ENCODE measurements around the gene TMCO4.

The TMCO4 gene

DNA sequence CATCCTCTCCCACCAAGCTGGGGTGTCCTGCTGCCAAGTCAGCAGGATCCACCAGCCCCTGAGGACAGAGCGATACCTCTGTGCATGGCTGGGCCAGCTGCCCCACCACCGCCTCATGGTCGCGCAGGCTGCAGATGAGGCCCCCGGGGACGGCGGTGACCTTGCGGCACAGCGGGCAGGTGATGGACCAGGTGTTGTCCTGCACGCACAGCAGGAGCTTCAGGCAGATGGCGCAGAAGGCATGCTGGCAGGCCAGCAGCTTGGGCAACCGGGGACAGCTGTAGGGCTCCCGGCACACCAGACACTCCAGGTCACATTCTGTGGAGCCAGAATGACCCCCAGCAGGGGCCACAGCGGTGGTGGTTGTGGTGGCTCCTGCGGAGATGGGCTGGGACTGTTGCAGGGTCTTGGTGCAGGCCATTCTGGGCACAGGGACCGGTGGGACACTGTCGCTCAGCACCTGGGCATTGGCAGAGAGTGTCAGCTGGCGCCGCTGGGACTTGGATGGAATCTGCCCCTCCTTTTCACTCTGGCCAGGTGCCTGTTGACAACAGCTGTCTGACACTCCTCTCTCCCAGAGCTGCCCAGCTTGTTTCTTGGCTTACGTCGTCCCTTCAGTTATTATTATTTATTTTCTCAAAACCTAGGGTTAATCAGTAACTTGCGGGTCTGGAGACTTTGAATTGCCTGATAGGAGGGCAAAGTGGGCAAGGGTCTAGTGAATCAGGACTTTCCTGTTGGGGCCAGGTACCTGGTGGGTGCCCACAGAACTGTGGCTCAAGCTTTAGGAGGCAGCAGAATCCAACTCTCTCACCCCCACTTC lies 15.2 kb upstream of the TMCO4 start, which contains the start of gene RNF186:
Gene RNF186 (minus strand): TSS at position 603 of the 823 bp plus-strand sequence. CDS start 182 bp downstream, at position 421.
- TF ChIP-seq FOXM1 (IDR thresholded peaks at IDR 0.05; ENCODE audit: borderline replicate concordance, low read depth) (no peak), YY1 (IDR thresholded peaks at IDR 0.05; ENCODE audit: low read depth) (no peak), TEAD4 (IDR thresholded peaks at IDR 0.05) (no peak), NFIC (IDR thresholded peaks at IDR 0.05) (no peak), RAD21 (IDR thresholded peaks at IDR 0.05; ENCODE audit: low read depth) (no peak), ZBTB7A (IDR thresholded peaks at IDR 0.05; ENCODE audit: low read depth) (no peak), EP300 (IDR thresholded peaks at IDR 0.05; ENCODE audit: borderline replicate concordance) (no peak), EGR1 (IDR thresholded peaks at IDR 0.05) (no peak), TAF1 (IDR thresholded peaks at IDR 0.05; ENCODE audit: low read depth) (no peak), TCF12 (IDR thresholded peaks at IDR 0.05; ENCODE audit: low read depth) (no peak), CREB1 (IDR thresholded peaks at IDR 0.05; ENCODE audit: low read depth) (no peak), CEBPB (IDR thresholded peaks at IDR 0.05) (no peak)
- TF ChIP-seq, protein P1, sequence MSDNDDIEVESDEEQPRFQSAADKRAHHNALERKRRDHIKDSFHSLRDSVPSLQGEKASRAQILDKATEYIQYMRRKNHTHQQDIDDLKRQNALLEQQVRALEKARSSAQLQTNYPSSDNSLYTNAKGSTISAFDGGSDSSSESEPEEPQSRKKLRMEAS (IDR thresholded peaks at IDR 0.05), result no peak
- TF ChIP-seq, protein P2, sequence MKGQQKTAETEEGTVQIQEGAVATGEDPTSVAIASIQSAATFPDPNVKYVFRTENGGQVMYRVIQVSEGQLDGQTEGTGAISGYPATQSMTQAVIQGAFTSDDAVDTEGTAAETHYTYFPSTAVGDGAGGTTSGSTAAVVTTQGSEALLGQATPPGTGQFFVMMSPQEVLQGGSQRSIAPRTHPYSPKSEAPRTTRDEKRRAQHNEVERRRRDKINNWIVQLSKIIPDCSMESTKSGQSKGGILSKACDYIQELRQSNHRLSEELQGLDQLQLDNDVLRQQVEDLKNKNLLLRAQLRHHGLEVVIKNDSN (IDR thresholded peaks at IDR 0.05), result no peak
- TF ChIP-seq, protein P3, sequence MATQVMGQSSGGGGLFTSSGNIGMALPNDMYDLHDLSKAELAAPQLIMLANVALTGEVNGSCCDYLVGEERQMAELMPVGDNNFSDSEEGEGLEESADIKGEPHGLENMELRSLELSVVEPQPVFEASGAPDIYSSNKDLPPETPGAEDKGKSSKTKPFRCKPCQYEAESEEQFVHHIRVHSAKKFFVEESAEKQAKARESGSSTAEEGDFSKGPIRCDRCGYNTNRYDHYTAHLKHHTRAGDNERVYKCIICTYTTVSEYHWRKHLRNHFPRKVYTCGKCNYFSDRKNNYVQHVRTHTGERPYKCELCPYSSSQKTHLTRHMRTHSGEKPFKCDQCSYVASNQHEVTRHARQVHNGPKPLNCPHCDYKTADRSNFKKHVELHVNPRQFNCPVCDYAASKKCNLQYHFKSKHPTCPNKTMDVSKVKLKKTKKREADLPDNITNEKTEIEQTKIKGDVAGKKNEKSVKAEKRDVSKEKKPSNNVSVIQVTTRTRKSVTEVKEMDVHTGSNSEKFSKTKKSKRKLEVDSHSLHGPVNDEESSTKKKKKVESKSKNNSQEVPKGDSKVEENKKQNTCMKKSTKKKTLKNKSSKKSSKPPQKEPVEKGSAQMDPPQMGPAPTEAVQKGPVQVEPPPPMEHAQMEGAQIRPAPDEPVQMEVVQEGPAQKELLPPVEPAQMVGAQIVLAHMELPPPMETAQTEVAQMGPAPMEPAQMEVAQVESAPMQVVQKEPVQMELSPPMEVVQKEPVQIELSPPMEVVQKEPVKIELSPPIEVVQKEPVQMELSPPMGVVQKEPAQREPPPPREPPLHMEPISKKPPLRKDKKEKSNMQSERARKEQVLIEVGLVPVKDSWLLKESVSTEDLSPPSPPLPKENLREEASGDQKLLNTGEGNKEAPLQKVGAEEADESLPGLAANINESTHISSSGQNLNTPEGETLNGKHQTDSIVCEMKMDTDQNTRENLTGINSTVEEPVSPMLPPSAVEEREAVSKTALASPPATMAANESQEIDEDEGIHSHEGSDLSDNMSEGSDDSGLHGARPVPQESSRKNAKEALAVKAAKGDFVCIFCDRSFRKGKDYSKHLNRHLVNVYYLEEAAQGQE (IDR thresholded peaks at IDR 0.05; ENCODE audit: low read depth), result no peak

DNA sequence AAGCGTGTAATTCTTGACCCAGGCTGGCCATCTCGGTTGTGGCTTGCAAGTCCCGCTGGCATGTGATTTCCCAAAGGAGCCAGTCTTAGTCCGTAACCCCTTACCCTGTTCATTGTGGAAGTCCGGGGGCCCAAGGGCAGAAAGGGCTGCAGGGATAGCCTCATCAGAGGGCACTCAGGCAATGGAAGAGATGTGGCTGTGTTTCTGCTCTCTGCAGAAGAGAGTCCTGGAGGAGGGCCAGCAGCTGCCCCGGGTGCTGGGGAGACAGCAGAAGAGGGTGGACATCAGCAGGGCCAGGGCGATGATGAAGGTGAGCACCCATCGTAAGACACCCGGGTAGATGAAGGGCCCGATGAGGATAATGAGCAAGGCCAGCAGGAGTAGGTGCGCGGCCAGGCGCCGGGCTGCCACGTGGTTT lies 14.5 kb upstream of the TMCO4 start:
- TF ChIP-seq EP300 (IDR thresholded peaks at IDR 0.05; ENCODE audit: borderline replicate concordance) (no peak), TAF1 (IDR thresholded peaks at IDR 0.05; ENCODE audit: low read depth) (no peak), ZBTB7A (IDR thresholded peaks at IDR 0.05; ENCODE audit: low read depth) (no peak), CREB1 (IDR thresholded peaks at IDR 0.05; ENCODE audit: low read depth) (no peak), TEAD4 (IDR thresholded peaks at IDR 0.05) (no peak), EGR1 (IDR thresholded peaks at IDR 0.05) (no peak), TCF12 (IDR thresholded peaks at IDR 0.05; ENCODE audit: low read depth) (no peak), YY1 (IDR thresholded peaks at IDR 0.05; ENCODE audit: low read depth) (no peak), NFIC (IDR thresholded peaks at IDR 0.05) (no peak), RAD21 (IDR thresholded peaks at IDR 0.05; ENCODE audit: low read depth) (no peak), FOXM1 (IDR thresholded peaks at IDR 0.05; ENCODE audit: borderline replicate concordance, low read depth) (no peak)
- TF ChIP-seq, protein P3 (IDR thresholded peaks at IDR 0.05; ENCODE audit: low read depth), result no peak
- TF ChIP-seq, protein P2 (IDR thresholded peaks at IDR 0.05), result no peak
- TF ChIP-seq, protein P1 (IDR thresholded peaks at IDR 0.05), result no peak

DNA sequence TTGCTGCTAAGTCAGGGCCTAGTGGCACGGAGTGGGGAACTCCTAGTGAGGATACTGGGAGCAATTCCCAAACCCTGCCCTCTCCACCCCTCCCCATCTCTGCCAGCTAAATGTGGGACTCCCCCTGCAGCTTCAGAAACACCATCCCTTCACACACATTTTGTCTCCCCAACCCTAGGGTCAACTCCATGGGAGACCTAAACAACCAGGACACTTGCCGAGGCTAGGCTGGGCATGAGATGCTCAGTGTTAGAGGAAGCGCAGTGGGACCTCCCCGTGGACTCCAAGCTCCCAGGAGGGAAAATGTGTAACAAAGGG lies 13.9 kb upstream of the TMCO4 start:
- TF ChIP-seq FOXM1 (IDR thresholded peaks at IDR 0.05; ENCODE audit: borderline replicate concordance, low read depth), result no peak
- TF ChIP-seq EGR1 (IDR thresholded peaks at IDR 0.05), result no peak
- no peak for TF ChIP-seq ZBTB7A (IDR thresholded peaks at IDR 0.05; ENCODE audit: low read depth)
- TF ChIP-seq CEBPB (IDR thresholded peaks at IDR 0.05), result no peak
- TF ChIP-seq, protein P1 (IDR thresholded peaks at IDR 0.05), result no peak
- TF ChIP-seq RAD21 (IDR thresholded peaks at IDR 0.05; ENCODE audit: low read depth), result no peak
- no peak for TF ChIP-seq YY1 (IDR thresholded peaks at IDR 0.05; ENCODE audit: low read depth)
- TF ChIP-seq, protein P3 (IDR thresholded peaks at IDR 0.05; ENCODE audit: low read depth), result no peak
- no peak for TF ChIP-seq TAF1 (IDR thresholded peaks at IDR 0.05; ENCODE audit: low read depth)
- no peak for TF ChIP-seq EP300 (IDR thresholded peaks at IDR 0.05; ENCODE audit: borderline replicate concordance)
- no peak for TF ChIP-seq NFIC (IDR thresholded peaks at IDR 0.05)
- no peak for TF ChIP-seq TCF12 (IDR thresholded peaks at IDR 0.05; ENCODE audit: low read depth)
- TF ChIP-seq CREB1 (IDR thresholded peaks at IDR 0.05; ENCODE audit: low read depth), result no peak
- TF ChIP-seq, protein P2 (IDR thresholded peaks at IDR 0.05), result no peak
- no peak for TF ChIP-seq TEAD4 (IDR thresholded peaks at IDR 0.05)
